ENCODE measurements around the gene DHRSX.
"Not testable (repeated sequence)": the region's sequence is repeated elsewhere in the genome, so short reads cannot be mapped to it uniquely, and the experiment has no call there.

DHRSX gene, protein sequence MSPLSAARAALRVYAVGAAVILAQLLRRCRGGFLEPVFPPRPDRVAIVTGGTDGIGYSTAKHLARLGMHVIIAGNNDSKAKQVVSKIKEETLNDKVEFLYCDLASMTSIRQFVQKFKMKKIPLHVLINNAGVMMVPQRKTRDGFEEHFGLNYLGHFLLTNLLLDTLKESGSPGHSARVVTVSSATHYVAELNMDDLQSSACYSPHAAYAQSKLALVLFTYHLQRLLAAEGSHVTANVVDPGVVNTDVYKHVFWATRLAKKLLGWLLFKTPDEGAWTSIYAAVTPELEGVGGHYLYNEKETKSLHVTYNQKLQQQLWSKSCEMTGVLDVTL

DNA sequence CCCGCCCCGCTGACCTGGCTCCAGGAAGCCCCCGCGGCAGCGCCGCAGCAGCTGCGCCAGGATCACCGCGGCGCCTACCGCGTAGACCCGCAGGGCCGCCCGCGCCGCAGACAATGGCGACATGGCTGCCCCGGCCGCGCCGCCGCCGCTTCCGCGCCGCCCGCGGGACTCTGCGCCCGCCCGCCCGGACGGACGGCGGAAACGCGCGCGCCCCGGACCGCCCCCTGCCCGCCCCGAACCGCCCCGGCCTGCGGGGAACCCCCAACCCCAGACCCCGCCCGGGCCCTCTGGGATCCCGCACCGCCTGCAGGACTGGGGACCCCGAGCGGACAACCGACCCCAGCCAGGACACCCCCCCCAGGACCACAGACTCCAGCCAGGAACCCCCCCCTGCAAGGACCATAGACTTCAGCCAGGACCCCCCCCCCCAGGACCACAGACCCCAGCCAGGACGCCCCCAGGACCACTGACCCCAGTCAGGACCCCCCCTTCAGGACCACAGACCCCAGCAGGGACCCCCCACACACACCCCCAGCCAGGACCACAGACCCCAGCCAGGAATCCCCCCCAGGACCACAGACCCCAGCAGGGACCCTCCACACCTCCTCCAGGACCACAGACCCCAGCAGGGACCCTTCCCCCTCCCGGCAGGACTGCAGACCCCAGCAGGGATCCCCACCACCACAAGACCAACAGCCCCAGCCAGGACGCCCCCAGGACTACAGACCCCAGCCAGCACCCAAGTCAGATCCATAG lies at the start of gene DHRSX, which contains the start of gene ZBED1:
TSS of gene DHRSX (minus strand) at position 174 of the 756 bp plus-strand sequence. CDS start at position 123, 51 bp downstream.
TSS of gene ZBED1 (minus strand) at position 174 of the 756 bp plus-strand sequence. CDS start 10,257 bp downstream, outside the sequence.
- DNase-seq: peak; percentile 69

DNA sequence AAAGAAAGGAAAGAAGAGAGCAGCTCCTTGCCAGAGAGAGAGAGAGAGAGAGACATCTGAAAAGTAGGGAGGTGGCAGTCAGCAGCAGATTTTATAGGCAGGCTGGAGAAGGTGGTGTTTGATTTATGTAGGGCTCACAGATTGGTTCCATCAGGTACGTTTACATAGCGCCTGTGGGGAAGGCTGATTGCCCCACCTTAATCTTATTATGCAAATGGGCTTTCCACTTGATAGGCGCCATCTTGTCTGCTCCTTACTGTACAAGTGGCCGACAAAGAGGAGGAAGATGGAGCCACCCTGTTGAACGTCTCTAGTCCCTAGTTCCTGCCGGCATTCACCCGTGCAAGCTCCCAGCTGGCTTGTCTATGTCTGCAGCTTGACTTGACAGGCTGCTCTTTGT lies 49.1 kb upstream of the DHRSX start:
- DNase-seq: no peak

DNA sequence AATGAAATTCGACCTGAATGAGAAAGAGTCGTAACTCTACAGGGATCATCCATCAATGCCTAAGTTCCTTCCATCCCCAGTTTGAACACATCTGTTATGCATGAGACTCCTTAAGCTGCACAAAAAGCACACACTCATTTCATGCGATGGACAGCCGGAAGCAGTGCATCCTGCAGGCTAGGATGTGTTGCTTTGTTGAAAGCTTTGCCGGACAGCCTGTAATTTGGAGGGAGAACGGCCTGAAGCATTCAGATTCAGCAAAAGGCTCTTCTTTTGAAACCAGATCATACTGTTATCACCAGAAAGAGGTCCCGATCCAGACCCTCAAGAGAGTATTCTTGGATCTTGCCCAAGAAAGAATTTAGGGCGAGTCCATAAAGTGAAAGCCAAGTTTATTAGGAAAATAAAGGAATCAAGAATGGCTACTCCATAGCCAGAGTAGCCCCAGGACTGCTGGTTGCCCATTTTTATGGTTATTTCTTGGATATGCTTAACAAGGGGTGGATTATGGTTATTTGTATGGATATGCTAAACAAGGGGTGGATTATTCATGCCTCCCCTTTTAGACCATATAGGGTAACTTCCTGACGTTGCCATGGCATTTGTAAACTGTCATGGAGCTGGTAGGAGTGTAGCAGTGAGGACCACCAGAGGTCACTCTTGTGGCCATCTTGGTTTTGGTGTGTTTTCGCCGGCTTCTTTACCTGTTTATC lies 48.1 kb upstream of the DHRSX start:
- DNase-seq: no peak

DNA sequence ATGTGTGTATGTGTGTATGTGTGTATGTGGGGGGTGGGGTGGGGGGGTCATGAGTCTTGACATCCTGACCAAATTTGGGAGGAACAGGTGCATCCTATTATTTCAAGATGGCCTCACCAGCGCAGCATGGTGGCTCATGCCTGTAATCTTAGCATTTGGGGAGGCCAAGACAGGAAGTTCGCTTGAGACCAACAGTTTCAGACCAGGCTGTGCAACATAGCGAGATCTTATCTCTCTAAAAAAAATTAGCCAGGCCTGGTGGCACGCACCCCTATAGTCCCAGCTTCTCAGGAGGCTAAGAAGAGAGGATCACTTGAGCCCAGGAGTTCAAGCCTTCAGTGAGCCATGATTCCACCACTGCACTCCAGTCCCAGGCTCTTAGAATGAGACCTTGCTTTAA lies 47.0 kb upstream of the DHRSX start:
- DNase-seq: no peak

DNA sequence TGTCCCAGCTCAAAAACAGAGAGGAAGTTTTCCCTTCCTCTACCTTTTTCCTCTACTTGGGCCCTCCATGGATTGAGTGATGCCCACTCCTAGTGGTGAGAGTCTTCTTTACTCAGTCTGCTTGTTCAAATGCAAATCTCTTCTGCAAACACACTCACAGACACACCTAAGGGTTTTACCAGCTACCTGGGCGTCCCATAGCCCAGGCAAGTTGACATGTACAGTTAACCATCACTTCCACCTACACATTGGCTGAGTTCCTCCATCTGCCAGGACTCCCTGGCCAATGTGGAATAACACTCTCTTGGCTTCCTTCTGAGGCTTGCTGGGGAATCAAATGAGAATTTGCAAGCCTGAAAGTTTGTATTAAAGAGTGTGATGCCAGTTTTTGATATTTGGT lies 45.7 kb upstream of the DHRSX start:
- DNase-seq: no peak

DNA sequence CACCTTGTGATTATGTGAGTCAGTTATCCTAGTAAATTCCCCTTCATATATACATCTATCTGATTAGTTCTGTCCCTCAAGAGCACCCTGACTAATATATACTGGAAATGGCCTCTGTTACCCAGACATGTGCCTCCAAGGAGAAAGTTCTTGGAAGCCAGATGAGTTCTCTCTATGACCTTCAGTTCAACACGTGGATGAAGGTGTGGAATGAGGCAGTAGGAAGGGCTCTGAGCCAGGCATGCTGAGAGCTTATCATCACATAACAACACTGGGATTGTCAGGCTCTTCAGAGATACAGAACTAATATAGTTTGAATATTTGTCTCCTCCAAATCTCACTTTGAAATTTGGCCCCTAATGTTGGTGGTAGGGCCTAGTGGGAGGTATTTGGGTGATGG lies 44.4 kb upstream of the DHRSX start:
- DNase-seq: no peak

DNA sequence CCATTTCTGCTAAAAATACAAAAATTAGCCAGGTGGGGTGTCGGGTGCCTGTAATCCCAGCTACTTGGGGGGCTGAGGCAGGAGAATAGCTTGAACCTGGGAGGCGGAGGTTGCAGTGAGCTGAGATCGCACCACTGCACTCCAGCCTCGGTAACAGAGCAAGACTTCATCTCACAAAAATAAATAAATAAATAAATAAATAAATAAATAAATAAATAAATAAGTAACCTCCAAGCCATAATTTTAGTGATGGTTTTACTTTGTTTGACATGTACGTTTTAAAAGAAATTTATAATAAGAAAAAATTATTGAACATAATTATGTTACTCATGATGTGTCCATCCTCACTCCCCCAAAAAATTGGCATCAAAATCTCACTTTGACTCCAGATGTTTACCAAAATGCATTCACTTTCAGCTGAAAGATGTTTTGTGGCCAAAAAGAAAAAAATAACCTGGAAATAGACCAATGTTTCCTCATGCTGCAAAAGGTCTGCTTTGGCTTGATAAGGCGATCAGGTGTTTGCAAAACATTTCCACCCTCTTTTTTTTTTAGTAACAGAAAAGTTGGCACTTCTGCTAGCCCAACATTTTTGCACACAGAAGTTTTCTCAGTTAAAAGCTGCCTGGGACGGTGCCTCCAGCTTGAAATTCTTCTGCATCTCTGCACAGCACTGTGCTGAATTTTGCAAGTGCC lies 42.2 kb upstream of the DHRSX start:
- DNase-seq: no peak

DNA sequence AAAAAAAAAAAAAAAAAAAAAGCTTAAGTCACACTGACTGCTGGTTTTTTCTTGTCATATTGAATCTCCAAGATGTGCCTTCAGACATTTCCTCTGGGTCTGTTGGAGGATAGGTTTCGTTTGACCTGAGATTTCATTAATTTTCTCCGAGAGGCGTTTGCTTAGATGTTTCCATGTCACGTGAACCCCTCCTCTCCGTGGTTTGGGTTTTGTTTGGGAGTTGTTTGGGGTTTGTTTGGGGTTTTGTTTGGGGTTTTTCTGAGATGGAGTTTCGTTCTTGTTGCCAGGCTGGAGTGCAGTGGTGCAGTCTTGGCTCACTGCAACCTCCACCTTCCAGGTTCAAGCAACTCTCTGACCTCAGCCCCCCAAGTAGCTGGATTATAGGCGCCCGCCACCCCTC lies 40.8 kb upstream of the DHRSX start:
- DNase-seq: no peak

DNA sequence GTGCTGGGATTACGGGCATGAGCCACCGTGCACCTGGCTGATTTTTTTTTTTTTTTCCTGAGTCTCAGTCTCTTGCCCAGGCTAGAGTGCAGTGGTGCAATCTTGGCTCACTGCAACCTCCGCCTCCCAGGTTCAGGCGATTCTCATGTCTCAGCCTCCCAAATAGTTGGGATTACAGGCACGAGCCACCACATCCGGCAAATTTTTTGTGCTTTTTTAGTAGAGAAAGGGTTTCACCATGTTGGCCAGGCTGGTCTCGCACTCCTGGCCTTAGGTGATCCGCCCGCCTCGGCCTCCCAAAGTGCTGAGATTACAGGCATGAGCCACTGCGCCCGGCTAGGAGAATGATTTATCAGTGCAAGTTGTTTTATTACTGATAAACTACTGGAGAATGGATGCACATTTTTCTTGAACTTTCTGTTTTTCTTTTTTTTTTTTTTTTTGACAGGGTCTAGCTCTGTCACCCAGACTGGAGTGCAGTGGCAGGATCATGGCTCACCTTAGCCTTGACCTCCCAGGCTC lies 39.7 kb upstream of the DHRSX start:
- no peak for DNase-seq

DNA sequence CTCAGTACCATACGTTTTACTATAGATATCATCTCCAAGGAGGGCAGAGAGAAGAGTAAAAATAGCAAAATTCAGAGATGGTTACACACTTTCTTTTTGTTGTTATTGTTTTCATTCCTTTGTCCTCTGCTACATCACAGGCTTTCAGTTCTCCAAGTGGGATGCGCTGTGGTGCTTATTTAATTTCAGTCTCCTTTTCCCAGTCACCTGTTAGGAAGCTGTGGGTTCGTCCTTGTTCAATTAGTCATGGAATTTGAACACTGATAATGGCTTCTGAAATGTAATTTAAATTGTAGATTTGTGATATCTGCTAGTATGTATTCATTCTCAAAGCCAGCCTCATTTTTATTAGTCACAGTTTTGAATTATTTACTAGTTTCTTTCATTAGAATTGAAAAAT lies 38.8 kb upstream of the DHRSX start:
- DNase-seq: no peak

DNA sequence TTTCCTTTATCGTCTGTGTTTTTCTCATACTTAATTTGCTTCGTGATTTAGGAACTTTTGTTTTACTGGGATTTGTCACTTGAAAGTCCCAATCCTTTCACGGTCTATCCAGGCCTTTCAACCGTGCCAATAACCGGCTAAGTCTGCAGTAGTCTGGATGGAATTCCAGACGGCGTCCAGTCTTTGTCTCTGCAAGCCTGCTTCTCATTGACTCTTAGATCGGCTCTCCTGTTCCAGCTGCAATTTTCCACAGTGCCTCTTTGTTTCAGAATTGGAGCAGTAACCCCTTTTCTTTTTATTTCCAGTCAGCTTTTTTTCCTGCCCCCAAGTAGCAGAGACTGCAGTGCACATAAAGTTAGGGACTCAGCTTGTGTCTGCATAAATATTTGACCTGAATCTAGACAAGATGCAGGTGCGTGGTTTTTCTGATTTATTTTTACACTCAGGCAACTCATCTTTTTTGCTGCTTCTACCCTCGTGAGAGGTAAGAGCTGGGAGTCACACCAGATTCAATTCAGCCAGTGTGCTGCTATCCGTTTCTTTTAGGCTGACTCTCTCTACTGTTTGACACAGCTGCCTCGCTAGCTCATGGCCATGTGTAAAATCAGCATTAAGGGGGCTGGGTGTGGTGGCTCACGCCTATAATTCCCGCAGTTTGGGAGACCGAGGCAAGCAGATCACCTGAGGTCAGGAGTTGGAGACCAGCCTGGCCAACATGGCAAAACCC lies 37.4 kb upstream of the DHRSX start:
- peak; percentile 47 for DNase-seq

DNA sequence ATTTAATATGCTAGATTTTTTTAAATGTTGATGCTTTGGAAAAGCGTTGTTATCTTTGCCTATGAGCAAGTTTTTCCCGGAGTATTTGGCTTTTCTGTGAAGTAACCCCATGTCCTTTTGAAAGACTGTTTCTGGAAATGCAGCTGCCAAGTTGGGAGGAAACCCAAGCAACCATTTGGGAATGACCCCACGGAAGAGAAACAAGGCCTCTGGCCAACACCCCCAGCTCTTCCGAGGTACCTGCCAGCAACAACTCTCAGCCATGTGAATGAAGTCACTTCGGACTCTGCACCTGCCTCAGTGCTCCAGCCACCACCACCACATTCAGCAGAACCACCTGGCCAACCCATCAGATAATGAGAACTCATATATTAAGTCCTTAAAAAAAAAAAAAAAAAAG lies 36.2 kb upstream of the DHRSX start:
- peak; percentile 43 for DNase-seq

DNA sequence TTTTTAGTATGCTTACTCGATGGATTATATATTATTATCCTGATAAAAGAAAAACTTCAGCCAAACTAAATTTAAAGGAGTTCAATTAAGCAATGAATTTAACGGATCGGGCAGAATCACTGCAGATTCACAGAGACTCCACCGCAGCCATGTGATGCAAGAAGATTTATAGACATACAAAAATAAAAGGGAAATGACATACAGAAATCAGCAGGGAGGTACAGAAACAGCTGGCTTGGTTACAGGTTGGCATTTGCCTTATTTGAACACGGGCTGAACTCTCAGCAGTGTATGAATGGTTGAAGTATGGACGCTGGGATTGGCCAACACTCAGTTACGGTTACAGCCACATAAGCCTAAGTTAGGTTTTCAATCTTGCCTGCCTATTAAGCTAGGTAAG lies 35.4 kb upstream of the DHRSX start:
- no peak for DNase-seq

DNA sequence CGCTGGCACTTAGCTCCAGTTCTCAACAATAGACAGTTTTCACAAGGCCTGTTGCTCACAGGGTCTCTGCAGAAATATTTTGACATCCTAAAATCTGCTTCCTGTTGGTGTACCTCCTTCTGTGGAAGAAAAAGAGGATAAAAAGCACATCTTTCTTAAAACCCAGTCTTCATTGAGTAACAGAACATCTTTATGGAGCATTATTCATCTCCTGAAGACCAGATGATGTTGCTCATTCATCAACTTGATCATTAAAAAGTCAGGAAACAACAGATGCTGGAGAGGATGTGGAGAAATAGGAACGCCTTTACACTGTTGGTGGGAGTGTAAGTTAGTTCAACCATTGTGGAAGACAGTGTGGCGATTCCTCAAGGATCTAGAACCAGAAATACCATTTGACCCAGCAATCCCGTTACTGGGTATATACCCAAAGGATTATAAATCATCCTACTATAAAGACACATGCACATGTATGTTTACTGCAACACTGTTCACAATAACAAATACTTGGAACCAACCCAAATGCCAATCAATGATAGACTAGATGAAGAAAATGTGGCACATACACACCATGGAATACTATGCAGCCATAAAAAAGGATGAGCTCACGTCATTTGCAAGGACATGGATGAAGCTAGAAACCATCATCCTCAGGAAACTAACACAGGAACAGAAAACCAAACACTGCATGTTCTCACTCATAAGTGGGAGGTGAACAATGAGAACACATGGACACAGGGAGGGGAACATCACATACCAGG lies 33.7 kb upstream of the DHRSX start:
- DNase-seq: not testable (repeated sequence)

DNA sequence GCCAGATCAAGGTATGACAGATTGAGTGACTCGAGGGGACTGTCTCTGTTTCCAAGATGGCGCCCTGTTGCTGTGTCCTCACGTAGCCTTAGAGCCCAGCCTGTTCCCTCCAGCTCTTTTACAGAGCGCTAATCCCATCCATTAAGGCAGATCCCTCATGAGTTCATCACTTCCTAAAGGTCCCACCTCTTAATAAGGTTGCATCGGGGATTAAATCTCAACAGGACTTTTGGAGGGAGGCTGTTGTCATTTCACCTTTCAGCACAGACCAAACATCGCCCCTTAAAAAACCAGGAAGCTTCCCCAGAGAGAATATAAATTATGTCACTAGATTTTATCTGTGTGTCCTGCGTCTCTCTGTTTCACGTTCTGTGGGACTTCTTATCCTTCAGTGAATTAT lies 32.6 kb upstream of the DHRSX start:
- DNase-seq: no peak

DNA sequence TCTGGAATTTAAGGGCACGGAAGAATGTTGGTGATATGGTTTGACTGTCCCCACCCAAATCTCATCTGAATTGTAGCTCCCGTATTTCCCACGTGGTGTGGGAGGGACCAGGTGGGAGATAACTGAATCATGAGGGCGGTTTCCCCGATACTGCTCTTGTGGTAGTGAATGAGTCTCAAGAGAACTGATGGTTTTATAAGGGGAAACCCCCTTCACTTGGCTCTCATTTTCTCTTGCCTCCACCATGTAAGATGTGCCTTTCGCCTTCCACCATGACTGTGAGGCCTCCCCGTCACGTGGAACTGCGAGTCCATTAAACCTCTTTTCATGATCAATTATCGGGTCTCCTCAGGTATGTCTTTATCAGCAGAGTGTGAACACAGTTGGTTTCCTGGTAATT lies 25.6 kb upstream of the DHRSX start:
- no peak for DNase-seq

DNA sequence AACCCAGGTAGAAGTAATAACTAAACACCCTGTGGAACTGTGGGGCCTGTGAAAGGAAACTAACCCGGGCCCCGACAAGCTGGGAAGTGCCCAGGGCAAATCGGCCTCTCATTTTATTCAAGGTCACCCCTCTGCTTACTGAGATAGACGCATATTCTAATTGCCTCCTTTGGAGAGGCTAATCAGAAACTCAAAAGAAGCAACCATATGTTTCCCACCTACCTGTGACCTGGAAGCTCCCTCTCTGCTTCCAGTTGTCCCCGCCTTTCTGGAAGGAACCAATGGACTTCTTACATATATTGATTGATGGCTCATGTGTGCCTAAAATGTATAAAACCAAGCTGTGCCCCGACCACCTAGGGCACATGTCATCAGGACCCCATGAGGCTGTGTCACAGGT lies 23.1 kb upstream of the DHRSX start:
- DNase-seq: no peak

DNA sequence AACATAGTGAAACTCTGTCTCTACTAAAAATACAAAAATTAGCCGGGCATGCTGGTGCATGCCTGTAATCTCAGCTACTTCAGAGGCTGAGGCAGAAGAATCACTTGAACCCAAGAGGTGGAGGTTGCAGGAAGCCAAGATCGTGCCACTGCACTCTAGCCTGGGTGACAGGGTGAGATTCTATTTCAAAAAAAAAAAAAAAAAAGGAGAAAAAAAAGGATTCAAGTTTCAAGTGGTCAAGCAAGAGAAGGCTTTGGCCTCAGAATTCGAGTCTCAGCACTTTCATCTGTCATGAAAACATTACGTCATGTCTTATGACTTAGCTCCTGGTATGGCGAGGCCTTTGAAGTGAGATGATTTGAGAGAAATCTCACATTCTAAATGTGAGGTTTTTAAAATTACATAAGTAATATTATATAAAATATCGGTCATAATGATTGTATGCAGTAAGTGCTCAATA lies 21.2 kb upstream of the DHRSX start:
- DNase-seq: no peak

DNA sequence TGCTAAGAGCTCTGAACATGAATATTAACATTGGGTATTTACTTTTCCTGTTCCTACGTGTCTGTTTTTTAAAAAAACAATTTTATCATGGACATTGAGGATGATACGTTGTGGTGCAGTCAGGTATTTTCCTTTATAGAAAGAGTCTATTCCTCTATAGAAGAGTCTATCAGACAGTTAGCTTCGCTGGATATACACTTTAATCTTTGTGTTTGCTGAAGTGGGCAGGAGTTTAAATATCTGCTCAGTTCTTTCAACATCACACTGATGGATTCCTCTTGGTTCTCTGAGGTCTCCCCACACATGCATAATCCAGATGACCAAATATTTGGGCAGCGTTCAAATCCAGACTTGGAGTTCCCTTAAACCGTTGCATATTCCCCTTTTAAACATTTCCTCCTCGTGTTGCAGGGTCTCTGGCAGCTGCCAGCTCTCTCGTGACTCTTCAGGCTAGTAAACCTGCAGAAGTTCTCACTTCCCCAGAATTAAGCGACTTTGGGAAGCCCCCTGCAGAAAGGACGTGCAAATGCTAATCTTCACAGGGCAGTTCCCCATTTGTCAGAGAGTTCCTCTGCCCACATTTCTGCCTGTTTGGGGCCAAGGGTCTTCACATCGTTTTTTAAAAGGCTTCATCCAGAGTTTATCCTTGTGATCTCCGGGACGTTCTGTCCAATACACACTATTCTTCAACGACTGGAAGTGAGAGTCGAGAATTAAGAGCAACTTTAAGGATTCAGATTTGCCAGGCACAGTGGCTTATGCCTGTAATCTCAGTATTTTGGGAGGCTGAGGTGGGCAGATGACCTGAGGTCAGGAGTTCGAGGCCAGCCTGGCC lies 20.5 kb upstream of the DHRSX start:
- no peak for DNase-seq

DNA sequence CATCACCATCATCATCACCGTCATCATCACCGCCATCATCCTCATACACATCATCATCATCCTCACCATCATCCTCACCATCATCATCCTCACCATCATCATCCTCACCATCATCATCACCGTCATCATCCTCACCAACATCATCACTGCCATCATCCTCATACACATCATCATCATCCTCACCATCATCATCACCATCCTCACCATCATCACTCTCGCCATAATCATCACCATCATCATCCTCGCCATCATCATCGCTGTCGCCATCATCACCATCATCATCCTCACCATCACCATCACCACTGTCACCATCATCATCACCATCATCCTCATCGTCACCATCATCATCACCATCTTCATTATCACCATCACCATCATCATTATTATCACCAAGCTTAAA lies 19.8 kb upstream of the DHRSX start:
- DNase-seq: no peak
